SU-DHL-6 (cell line): ENCODE results near the gene BICC1.

Experiments
- H2AFZ ChIP-seq: fragments of 200-600 bp; sonication (generic); 2 replicates; pipeline ENCODE4 v1.6.1; 2014; ENCODE audit warnings: low read depth, mild to moderate bottlenecking, moderate library complexity, mixed read lengths, antibody characterized with exemption, low read length; ENCODE audit not compliant: severe bottlenecking
- H3F3A ChIP-seq: fragments of 200-600 bp; shearing (Covaris generic); 2 replicates; pipeline ENCODE4 v1.6.0; 2016; ENCODE audit warnings: antibody characterized with exemption, mild to moderate bottlenecking; ENCODE audit not compliant: insufficient read depth
- H3K27ac ChIP-seq: fragments of 200-600 bp; sonication (generic); 2 replicates; pipeline ENCODE4 v1.5.1; 2016; ENCODE audit warnings: low read depth, mild to moderate bottlenecking, low read length, moderate library complexity, mixed read lengths
- H3K27me3 ChIP-seq: fragments of 200-600 bp; sonication (generic), shearing (Covaris generic); 2 replicates; pipeline ENCODE4 v1.6.0; 2014; ENCODE audit warnings: mild to moderate bottlenecking, low read length
- H3K36me3 ChIP-seq: fragments of 200-600 bp; sonication (generic); 2 replicates; pipeline ENCODE4 v1.6.1; 2014; ENCODE audit warnings: mild to moderate bottlenecking, low read length, mixed read lengths
- H3K4me2 ChIP-seq: fragments of 300-600, 200-600 bp; shearing (Covaris generic), sonication (generic); 2 replicates; pipeline ENCODE4 v1.6.0; 2014; ENCODE audit warnings: low read length, low read depth, mild to moderate bottlenecking; ENCODE audit not compliant: poor library complexity, severe bottlenecking
- H3K4me3 ChIP-seq: fragments of 200-600 bp; sonication (generic); 2 replicates; pipeline ENCODE4 v1.5.1; 2014; ENCODE audit warnings: antibody characterized with exemption, low read length, mild to moderate bottlenecking, mixed read lengths; ENCODE audit not compliant: insufficient read depth, poor library complexity, severe bottlenecking
- H3K79me2 ChIP-seq: fragments of 200-600 bp; sonication (generic); 2 replicates; pipeline ENCODE4 v1.6.1; 2014; ENCODE audit warnings: mild to moderate bottlenecking, low read length, moderate library complexity; ENCODE audit not compliant: insufficient read depth
- H3K9ac ChIP-seq: fragments of 200-600 bp; sonication (generic); 2 replicates; pipeline ENCODE4 v1.7.0; 2014; ENCODE audit warnings: mild to moderate bottlenecking, low read length
- H3K9me2 ChIP-seq: fragments of 200-600 bp; sonication (generic); replicated peaks from 2 replicates; pipeline ENCODE4 v1.6.1; 2014; ENCODE audit warnings: low read length; ENCODE audit not compliant: insufficient read depth
- H3K9me3 ChIP-seq: fragments of 200-600 bp; sonication (generic); 2 replicates; pipeline ENCODE4 v1.6.1; 2014; ENCODE audit warnings: low read length, mixed read lengths; ENCODE audit not compliant: insufficient read depth
- H4K20me1 ChIP-seq: fragments of 200-600 bp; sonication (generic); 2 replicates; pipeline ENCODE4 v1.6.1; 2014; ENCODE audit warnings: low read depth, mild to moderate bottlenecking, antibody characterized with exemption, low read length, moderate library complexity, mixed read lengths
- EZH2phosphoT487 ChIP-seq: fragments of 200-600 bp; sonication (generic), shearing (Covaris generic); conservative IDR thresholded peaks from 2 replicates; pipeline ENCODE4 v1.6.1; 2018; ENCODE audit warnings: mild to moderate bottlenecking, antibody characterized with exemption, low read length, moderate library complexity, mixed read lengths
- TF ChIP-seq, protein P1 (sequence below): fragments of 200-600 bp; sonication (generic); IDR thresholded peaks from one replicate; pipeline ENCODE4 v1.5.1; 2017; ENCODE audit warnings: antibody characterized with exemption, mild to moderate bottlenecking, low read length, moderate library complexity; ENCODE audit not compliant: insufficient read depth, poor library complexity, severe bottlenecking

BICC1 gene

DNA sequence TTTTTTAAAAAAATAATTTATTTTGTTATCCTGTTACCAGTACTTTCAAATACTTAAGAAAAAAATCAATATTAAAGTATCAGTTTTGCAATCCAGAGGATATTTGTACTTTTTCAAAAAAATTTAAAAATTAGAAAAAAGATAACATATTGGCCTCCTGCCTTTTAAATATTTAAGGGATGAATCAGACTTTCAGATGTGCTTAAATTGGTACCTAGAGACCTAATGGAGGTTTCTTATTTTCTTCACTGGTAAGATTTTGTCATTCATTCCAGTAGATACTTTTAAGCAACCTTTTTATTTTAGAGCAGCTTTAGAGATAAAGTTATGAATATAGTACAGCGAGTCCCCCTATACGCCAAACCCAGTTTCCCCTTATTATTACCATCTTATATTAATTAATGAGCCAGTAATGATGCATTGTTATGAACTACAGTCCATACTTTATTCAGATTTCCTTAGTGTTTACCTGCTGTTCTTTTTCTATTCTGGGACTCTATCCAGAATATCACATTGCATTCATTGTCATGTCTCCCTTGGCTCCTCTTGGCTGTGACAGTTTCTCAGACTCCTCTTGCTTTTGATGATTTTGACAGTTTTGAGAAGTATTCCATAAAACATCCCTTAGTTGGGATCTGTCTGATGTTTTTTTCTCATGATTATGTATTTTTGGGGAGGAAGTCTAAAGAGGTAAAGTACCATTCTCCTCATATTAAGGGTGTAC is 34.2 kb downstream of the BICC1 start:
- H3K27me3 ChIP-seq: no peaks in the 10 kb centered on the region
- no peaks in the 10 kb centered on the region for H4K20me1 ChIP-seq
- H3K9ac ChIP-seq: no peak overlapping the region
- H3K4me3 ChIP-seq: no peak overlapping the region
- no peak overlapping the region for H3K4me2 ChIP-seq
- no peaks in the 10 kb centered on the region for H3F3A ChIP-seq
- no peak overlapping the region for H2AFZ ChIP-seq
- H3K9me3 ChIP-seq: no peaks in the 10 kb centered on the region
- H3K79me2 ChIP-seq: no peaks in the 10 kb centered on the region
- no peaks in the 10 kb centered on the region for H3K36me3 ChIP-seq
- no peaks in the 10 kb centered on the region for H3K9me2 ChIP-seq
- TF ChIP-seq, protein P1, sequence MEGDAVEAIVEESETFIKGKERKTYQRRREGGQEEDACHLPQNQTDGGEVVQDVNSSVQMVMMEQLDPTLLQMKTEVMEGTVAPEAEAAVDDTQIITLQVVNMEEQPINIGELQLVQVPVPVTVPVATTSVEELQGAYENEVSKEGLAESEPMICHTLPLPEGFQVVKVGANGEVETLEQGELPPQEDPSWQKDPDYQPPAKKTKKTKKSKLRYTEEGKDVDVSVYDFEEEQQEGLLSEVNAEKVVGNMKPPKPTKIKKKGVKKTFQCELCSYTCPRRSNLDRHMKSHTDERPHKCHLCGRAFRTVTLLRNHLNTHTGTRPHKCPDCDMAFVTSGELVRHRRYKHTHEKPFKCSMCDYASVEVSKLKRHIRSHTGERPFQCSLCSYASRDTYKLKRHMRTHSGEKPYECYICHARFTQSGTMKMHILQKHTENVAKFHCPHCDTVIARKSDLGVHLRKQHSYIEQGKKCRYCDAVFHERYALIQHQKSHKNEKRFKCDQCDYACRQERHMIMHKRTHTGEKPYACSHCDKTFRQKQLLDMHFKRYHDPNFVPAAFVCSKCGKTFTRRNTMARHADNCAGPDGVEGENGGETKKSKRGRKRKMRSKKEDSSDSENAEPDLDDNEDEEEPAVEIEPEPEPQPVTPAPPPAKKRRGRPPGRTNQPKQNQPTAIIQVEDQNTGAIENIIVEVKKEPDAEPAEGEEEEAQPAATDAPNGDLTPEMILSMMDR: no peak
- TF ChIP-seq EZH2phosphoT487: no peak
- no peak overlapping the region for H3K27ac ChIP-seq

DNA sequence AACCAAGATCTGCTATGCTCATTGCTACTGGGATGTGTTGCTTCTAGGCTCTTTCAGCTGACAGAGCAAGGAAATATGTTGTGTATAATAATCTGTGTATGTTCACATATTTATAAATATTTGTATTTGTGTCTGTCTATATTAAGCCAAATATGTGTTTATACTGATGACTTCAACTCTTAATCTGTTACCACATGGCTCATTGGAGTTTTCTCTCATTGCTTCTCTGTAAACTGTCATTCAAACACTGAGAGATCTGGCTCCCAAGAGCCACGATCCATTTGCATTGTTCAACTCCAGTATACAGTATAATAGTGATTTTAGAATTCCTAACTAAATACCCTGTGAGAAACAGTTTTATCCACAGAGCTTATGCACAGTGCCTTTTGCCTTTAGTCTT is 35.3 kb downstream of the BICC1 start:
- Histone ChIP-seq H3K4me2 (no peak overlapping the region), H4K20me1 (no peaks in the 10 kb centered on the region), H3K27ac (no peak overlapping the region), H3K9me2 (no peaks in the 10 kb centered on the region), H3K9ac (no peak overlapping the region), H3F3A (no peaks in the 10 kb centered on the region), H3K9me3 (no peaks in the 10 kb centered on the region), H3K4me3 (no peak overlapping the region), H3K36me3 (no peaks in the 10 kb centered on the region), H3K79me2 (no peaks in the 10 kb centered on the region), H3K27me3 (no peaks in the 10 kb centered on the region), H2AFZ (no peak overlapping the region)
- TF ChIP-seq EZH2phosphoT487: no peak
- TF ChIP-seq, protein P1: no peak

- Histone ChIP-seq H3K36me3 (no peaks in the 10 kb centered on the region), H3K9me2 (no peaks in the 10 kb centered on the region), H3K9me3 (no peaks in the 10 kb centered on the region), H3F3A (no peaks in the 10 kb centered on the region), H3K27ac (no peak overlapping the region), H3K4me3 (no peak overlapping the region), H3K79me2 (no peaks in the 10 kb centered on the region), H4K20me1 (no peaks in the 10 kb centered on the region), H3K9ac (no peak overlapping the region), H2AFZ (no peak overlapping the region), H3K27me3 (no peaks in the 10 kb centered on the region), H3K4me2 (no peak overlapping the region)
- TF ChIP-seq EZH2phosphoT487: no peak
- TF ChIP-seq, protein P1: no peak
Observed at GRCh38 chr10:58554316-58554715, 41.6 kb downstream of the BICC1 start.
